ENCODE measurements around the gene DNAH7. TPM values are rescaled to one million over a fixed set of nuclear protein-coding genes. Genes with fewer than 3 reads are reported as not detected.

The DNAH7 gene
- total and polyA plus RNA-seq, 2 of the 8 experiments (the other 6 are each of a cell fraction or from before 2014, with no cell fraction given), result 0.07 to 0.08 TPM

- no peak for TF ChIP-seq CHD7 (IDR thresholded peaks at IDR 0.05; ENCODE audit: insufficient replicate concordance, low read length)
- no peak for TF ChIP-seq RFX5 (IDR thresholded peaks at IDR 0.05; ENCODE audit: borderline replicate concordance, low read depth, low read length)
- TF ChIP-seq RBBP5 (IDR thresholded peaks at IDR 0.05; ENCODE audit: borderline replicate concordance, low read depth, low read length), result no peak
- no peak for TF ChIP-seq RNF2 (IDR thresholded peaks at IDR 0.05; ENCODE audit: borderline replicate concordance, low read depth, low read length, missing control alignments, poor library complexity, severe bottlenecking)
Observed at GRCh38 chr2:195830968-195831950, 237.4 kb downstream of the DNAH7 start (continued).
